Cerebellar cortex (tissue), 1 donor: Measurements from ENCODE around the gene SLC4A8.
"Not testable (repeated sequence)": the region's sequence is repeated elsewhere in the genome, so short reads cannot be mapped to it uniquely, and the experiment has no call there.

Experiments used
- DNase-seq: peaks from one replicate; pipeline ENCODE4 v3.0.0-alpha.2; 2015; ENCODE audit warnings: low spot score

The SLC4A8 gene

GRCh38 chr12:51430196-51430895, 5.7 kb downstream of the SLC4A8 start:
- DNase-seq, result no peak

GRCh38 chr12:51432921-51433320, 8.3 kb downstream of the SLC4A8 start:
- no peak for DNase-seq

GRCh38 chr12:51434305-51434704, 9.7 kb downstream of the SLC4A8 start:
- DNase-seq, result no peak

GRCh38 chr12:51437431-51437830, 12.8 kb downstream of the SLC4A8 start:
- no peak for DNase-seq

GRCh38 chr12:51439330-51439729, 14.7 kb downstream of the SLC4A8 start:
- DNase-seq, result no peak

- DNase-seq, result no peak
Observed at GRCh38 chr12:51441583-51441982, 17.0 kb downstream of the SLC4A8 start.

GRCh38 chr12:51442324-51442723, 17.7 kb downstream of the SLC4A8 start:
- no peak for DNase-seq

- no peak for DNase-seq
Observed at GRCh38 chr12:51443573-51443972, 18.9 kb downstream of the SLC4A8 start.

- DNase-seq, result no peak
Observed at GRCh38 chr12:51448618-51449256, 24.1 kb downstream of the SLC4A8 start.

- DNase-seq, result no peak
Observed at GRCh38 chr12:51449580-51450246, 25.1 kb downstream of the SLC4A8 start.

- no peak for DNase-seq
Observed at GRCh38 chr12:51450333-51450732, 25.7 kb downstream of the SLC4A8 start.

GRCh38 chr12:51450806-51451205, 26.2 kb downstream of the SLC4A8 start:
- no peak for DNase-seq

GRCh38 chr12:51454016-51454415, 29.4 kb downstream of the SLC4A8 start:
- not testable (repeated sequence) for DNase-seq

GRCh38 chr12:51455050-51455449, 30.4 kb downstream of the SLC4A8 start:
- not testable (repeated sequence) for DNase-seq

GRCh38 chr12:51458635-51459034, 34.0 kb downstream of the SLC4A8 start:
- DNase-seq, result no peak

- no peak for DNase-seq
Observed at GRCh38 chr12:51460519-51460918, 35.9 kb downstream of the SLC4A8 start.

- no peak for DNase-seq
Observed at GRCh38 chr12:51465491-51465890, 40.9 kb downstream of the SLC4A8 start.

GRCh38 chr12:51470116-51470515, 45.5 kb downstream of the SLC4A8 start:
- no peak for DNase-seq

GRCh38 chr12:51471111-51471864, 46.7 kb downstream of the SLC4A8 start:
- no peak for DNase-seq

GRCh38 chr12:51472984-51473383, 48.4 kb downstream of the SLC4A8 start:
- no peak for DNase-seq

- DNase-seq, result no peak
Observed at GRCh38 chr12:51473947-51474346, 49.3 kb downstream of the SLC4A8 start.

- no peak for DNase-seq
Observed at GRCh38 chr12:51475543-51475942, 50.9 kb downstream of the SLC4A8 start.

- no peak for DNase-seq
Observed at GRCh38 chr12:51480978-51481377, 56.3 kb downstream of the SLC4A8 start.
